Muscle of leg (tissue), 11 donors: ENCODE data around the gene CUBN. TPM values are rescaled to one million over a fixed set of nuclear protein-coding genes. Genes with fewer than 3 reads are reported as not detected.

ENCODE experiments used
- DNase-seq: peaks from one replicate; pipeline ENCODE4 v3.0.0; 2013
- H3K27ac ChIP-seq: one replicate; pipeline ENCODE4 v1.5.1; 2013; ENCODE audit warnings: mild to moderate bottlenecking, low read length, control low read depth
- H3K27me3 ChIP-seq: one replicate; pipeline ENCODE4 v1.6.1; 2013; ENCODE audit warnings: low read length; ENCODE audit not compliant: control insufficient read depth, insufficient read depth
- H3K36me3 ChIP-seq: one replicate; pipeline ENCODE4 v1.6.1; 2013; ENCODE audit warnings: low read length; ENCODE audit not compliant: control insufficient read depth, insufficient read depth
- H3K4me1 ChIP-seq: one replicate; pipeline ENCODE4 v1.6.1; 2013; ENCODE audit warnings: low read length; ENCODE audit not compliant: control insufficient read depth, insufficient read depth
- H3K4me3 ChIP-seq: one replicate; pipeline ENCODE4 v1.5.1; 2013; ENCODE audit warnings: low read length, control low read depth
- H3K9me3 ChIP-seq: replicated peaks from 2 replicates; pipeline ENCODE4 v1.6.1; 2013; ENCODE audit warnings: low read depth, low read length; ENCODE audit not compliant: control insufficient read depth
- whole genome bisulfite sequencing: methylation state at CpG from one replicate; pipeline ENCODE4 v1.1.5; 2013; ENCODE audit warnings: missing lambda C conversion rate; ENCODE audit not compliant: insufficient coverage; 5-methylcytosine and 5-hydroxymethylcytosine counted together
- polyA plus RNA-seq, 8 donors: library from polyadenylated mRNA; unstranded; fragments of 120-200 nt; gene quantifications; one replicate each; pipeline versions ENCODE4 v1.2.1 to v1.2.3, GENCODE V29; 2013; ENCODE audit warnings: inconsistent platforms in 1 of 8, low replicate concordance in 1 of 8; ENCODE audit not compliant: insufficient read length in 8 of 8, insufficient read depth in 1 of 8
- total RNA-seq: library from RNA; stranded (reverse); fragments of 120-200 nt; gene quantifications from one replicate; pipeline ENCODE4 v1.2.4, GENCODE V29; 2013

CUBN gene
- total and polyA plus RNA-seq, 9 donors: 1.4 to 5.0 (median 2.0) TPM

DNA sequence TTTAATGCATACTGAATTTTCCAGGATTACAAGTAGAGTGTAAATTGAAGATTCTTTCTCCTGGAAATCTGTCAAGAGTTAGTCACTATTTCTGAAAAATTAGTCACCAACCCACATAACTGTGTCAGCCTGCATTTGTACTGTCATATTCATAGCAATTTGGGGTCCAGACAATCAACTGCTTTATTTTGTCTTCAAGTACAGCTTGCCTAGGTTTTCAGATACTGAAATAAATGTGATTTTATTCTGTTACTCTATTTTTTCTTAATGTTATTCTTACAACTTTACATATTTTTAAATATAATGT, 55.1 kb downstream of the CUBN start:
- H3K9me3 ChIP-seq: no peaks in the 10 kb centered on the region
- no peak overlapping the region for H3K4me3 ChIP-seq
- DNase-seq: no peak
- H3K36me3 ChIP-seq: no peaks in the 10 kb centered on the region
- no peak overlapping the region for H3K27ac ChIP-seq
- H3K4me1 ChIP-seq: peaks cover 6% of the 10 kb centered on the region
- no peaks in the 10 kb centered on the region for H3K27me3 ChIP-seq

DNA sequence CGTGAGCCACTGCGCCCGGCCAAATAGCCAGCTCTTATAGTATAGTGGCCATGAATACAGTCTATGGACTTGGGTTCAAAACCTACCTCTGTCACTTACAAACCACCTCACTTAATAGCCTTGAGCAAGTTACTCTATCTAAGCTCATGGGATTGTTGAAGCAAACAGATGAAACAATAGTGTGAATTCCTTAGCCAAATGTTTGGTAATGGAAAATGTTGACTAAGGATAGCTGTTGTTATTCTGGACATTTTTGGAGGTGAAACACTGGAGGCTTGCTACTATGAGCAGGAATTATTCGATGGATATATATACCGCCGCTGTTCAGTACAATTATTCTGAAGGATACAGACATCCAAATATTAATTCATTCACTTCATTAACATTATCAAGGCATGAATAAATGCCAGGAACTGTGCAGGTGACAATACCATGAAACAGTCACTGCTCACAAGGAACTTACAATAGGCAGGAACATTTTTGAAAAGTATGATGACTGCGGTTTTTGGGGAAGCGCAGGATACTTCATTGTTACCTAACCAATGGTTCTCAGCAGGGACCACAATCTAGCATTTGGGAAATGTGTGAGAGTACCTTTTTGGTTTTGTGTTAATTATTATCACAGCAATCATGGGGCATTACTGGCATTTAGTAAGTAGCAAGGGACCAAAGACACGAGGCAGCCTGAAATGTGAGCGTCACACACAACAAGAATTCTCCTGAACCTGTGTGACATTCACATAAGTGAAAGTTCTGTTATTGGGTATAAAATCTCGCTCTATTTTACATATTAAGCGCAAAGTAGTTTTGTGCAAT, 55.7 kb downstream of the CUBN start:
- Histone ChIP-seq H3K4me1 (peaks cover 6% of the 10 kb centered on the region), H3K9me3 (no peaks in the 10 kb centered on the region), H3K4me3 (no peak overlapping the region), H3K27me3 (no peaks in the 10 kb centered on the region), H3K36me3 (no peaks in the 10 kb centered on the region), H3K27ac (no peak overlapping the region)
- WGBS: no CpG with 5 or more reads among the region's 12 CpGs
- DNase-seq: peak; percentile 50

DNA sequence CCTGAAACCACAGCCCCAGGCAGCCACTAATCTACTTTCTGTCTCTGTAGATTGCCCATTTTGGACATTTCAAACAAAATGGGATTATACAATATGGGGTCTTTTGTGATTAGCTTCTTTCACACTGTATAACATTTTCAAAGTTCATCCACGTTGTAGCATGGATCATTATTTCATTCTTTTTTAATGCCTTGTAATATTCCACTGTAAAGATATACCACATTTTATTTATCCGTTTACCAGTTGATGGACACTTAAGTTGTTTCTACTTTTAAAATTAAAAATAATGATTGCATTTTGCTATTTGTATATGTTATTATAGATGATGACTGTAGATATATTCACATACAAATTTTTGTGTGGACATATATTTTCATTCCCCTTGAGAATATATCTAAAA, 60.7 kb downstream of the CUBN start:
- no CpG with 5 or more reads among the region's 2 CpGs for WGBS

DNA sequence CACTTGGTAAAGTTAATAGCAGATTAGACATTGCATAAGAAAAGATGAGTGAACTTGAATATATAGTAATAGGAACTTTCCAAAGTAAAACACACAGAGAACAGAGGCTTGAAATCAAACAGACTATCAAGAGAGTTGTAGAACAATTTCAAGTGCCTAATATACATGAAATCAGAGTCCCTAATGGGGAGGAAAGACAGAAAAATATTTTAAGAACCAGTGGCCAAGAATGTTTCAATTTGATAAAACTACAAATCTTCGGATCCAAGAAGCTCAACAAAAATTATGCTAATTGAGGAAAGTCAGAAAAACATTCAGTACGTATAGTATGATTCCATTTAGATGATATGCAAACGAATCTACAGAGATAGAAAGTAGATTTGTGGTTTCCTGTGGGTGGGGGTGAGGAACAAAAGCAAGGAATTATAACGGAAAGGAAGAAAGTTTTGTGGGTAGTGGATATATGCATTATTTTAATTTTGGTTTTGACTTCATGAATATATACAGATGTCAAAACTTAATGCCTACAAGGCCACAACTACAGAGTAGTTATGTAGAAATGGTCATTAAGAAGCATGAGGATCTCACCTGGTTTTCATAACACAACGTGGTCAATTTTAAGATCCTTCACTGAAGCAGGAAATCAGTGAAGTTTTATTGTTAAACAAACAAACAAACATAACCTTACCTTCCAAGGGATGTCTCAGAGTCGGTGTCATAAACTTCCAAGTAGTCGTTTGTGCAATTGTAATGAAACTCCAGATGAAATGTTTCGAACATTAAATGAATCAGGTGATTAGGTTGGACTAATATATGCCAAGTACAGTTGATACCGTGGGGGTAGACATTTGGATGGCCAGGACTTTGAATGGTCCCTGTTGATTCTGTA, 62.0 kb downstream of the CUBN start:
- Histone ChIP-seq H3K36me3 (no peaks in the 10 kb centered on the region), H3K4me3 (no peak overlapping the region), H3K27me3 (no peaks in the 10 kb centered on the region), H3K4me1 (peaks cover 10% of the 10 kb centered on the region), H3K9me3 (no peaks in the 10 kb centered on the region), H3K27ac (no peak overlapping the region)
- 54% methylated on average over 3 of the region's 9 CpGs for WGBS
- DNase-seq: no peak

More for the DNA sequence above, 60.7 kb downstream of the CUBN start:
- Histone ChIP-seq H3K4me3 (no peak overlapping the region), H3K27ac (no peak overlapping the region), H3K9me3 (no peaks in the 10 kb centered on the region), H3K36me3 (no peaks in the 10 kb centered on the region), H3K4me1 (peaks cover 4% of the 10 kb centered on the region), H3K27me3 (no peaks in the 10 kb centered on the region)
- DNase-seq: no peak

DNA sequence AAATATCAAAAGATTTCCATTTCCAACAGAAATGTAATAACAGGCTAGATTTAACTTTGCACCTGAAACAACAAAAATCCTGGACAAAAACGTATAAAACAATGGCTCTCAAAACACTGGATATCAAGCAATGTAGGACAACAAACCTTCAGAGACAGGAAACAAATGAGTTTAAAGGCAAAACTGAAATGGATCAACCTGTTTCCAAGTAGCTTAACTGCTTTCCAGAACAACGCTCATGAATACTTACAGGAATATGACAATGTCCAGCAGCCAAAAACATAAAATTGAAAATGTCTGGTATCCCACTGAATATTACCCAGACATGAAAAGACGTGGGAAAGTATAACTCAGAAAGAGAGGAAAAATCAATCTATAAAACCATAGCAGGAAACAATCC, 62.8 kb downstream of the CUBN start:
- 60% methylated on average over 1 of the region's 3 CpGs for WGBS
- DNase-seq: peak; percentile 72
- no peak overlapping the region for H3K4me3 ChIP-seq
- H3K4me1 ChIP-seq: peaks cover 12% of the 10 kb centered on the region
- no peaks in the 10 kb centered on the region for H3K36me3 ChIP-seq
- no peaks in the 10 kb centered on the region for H3K27me3 ChIP-seq
- H3K27ac ChIP-seq: peak overlapping the region; percentile 29
- H3K9me3 ChIP-seq: no peaks in the 10 kb centered on the region

DNA sequence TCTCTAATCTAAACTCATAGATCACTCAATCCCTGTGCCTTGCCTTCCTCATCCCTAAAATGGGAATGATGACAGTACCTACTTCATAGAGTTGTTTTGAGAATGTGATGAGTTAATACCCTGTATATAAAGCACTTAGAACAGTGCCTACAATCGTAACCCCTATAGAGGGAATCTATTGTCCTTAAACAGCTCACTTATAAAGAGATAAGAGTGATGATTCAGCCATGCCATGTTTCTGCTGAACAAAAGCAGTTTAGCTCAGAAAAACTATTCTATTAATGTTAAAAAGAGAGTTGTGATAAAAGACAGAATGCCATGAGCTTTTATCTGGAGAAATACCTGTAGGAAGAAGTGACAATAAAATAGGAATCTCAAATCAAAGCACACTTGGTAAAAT, 63.6 kb downstream of the CUBN start:
- WGBS: no CpG with 5 or more reads among the region's 1 CpG
- H3K27me3 ChIP-seq: no peaks in the 10 kb centered on the region
- H3K9me3 ChIP-seq: no peaks in the 10 kb centered on the region
- H3K36me3 ChIP-seq: no peaks in the 10 kb centered on the region
- DNase-seq: no peak
- H3K27ac ChIP-seq: no peak overlapping the region
- no peak overlapping the region for H3K4me3 ChIP-seq
- peaks cover 12% of the 10 kb centered on the region for H3K4me1 ChIP-seq

DNA sequence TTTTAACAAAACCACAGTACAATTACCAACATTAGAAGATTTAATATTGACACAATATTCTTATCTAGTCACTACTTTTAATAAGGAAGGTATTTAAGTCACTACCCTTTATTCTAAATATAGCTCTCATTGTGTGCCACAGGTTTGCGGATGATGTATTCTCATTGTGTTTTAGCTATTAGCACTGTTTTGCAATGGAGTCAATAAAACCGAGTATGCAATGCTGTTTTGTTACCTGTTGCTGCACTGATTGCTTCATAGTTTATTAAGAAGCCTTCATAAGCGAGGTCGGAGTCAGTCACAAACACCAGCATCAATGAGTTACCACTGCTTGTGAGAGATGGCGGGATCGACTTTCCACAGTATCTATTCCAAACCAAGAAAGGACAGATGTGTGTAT, 64.3 kb downstream of the CUBN start:
- Histone ChIP-seq H3K27ac (no peak overlapping the region), H3K4me1 (peaks cover 12% of the 10 kb centered on the region), H3K4me3 (no peak overlapping the region), H3K9me3 (no peaks in the 10 kb centered on the region), H3K27me3 (no peaks in the 10 kb centered on the region), H3K36me3 (no peaks in the 10 kb centered on the region)
- no peak for DNase-seq
- no CpG with 5 or more reads among the region's 6 CpGs for WGBS

DNA sequence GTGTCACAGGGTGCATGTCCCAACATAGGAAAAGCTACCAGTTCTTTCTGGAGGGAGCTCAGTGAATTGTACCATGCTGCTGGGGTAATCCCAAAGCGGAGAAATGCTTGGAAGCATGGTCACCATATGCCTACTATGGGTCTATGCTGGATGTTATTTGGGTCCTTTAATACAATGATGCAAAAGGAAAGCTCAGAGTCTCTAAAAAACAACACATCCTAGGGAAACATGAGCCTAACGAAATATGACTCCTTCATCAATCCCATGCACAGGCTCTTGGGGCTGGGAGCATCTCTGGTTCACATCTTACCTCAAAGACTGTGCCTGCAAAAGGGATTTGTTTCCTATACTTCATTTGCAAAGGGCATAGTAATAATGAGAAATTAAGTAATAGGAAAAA, 65.2 kb downstream of the CUBN start:
- H3K4me3 ChIP-seq: no peak overlapping the region
- H3K9me3 ChIP-seq: no peaks in the 10 kb centered on the region
- no peaks in the 10 kb centered on the region for H3K36me3 ChIP-seq
- H3K27me3 ChIP-seq: no peaks in the 10 kb centered on the region
- no peak for DNase-seq
- H3K27ac ChIP-seq: no peak overlapping the region
- no CpG with 5 or more reads among the region's 2 CpGs for WGBS
- peaks cover 12% of the 10 kb centered on the region for H3K4me1 ChIP-seq

DNA sequence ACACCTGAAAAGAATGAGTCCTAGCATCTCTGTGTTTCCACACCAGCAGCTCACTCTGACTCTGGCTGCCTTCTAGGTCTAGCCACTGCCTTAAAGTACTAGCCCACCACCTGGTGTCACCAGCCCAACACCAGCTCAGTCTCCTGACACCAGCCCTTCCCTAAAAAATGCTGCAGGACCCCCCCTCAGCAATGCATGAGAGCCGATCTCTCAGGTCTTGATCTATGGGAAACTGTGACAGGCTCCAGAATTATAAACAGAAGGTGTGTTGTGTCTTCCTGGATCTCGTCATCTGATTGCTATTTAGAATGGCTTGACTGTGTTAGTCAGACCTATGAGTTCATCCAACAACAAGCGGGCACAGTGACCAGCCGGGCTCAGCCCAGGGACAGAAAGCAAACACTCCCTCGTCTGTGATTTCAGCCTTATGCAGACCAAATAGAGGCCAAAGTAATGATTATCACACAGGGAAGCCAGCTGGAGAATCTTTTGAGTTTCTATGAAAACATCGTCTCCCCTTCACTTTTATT, 66.6 kb downstream of the CUBN start:
- peak overlapping the region; percentile 90 for H3K27ac ChIP-seq
- no peaks in the 10 kb centered on the region for H3K27me3 ChIP-seq
- 0% methylated on average over 1 of the region's 6 CpGs for WGBS
- H3K9me3 ChIP-seq: no peaks in the 10 kb centered on the region
- peak; percentile 80 for DNase-seq
- peaks cover 12% of the 10 kb centered on the region for H3K4me1 ChIP-seq
- no peak overlapping the region for H3K4me3 ChIP-seq
- H3K36me3 ChIP-seq: no peaks in the 10 kb centered on the region

DNA sequence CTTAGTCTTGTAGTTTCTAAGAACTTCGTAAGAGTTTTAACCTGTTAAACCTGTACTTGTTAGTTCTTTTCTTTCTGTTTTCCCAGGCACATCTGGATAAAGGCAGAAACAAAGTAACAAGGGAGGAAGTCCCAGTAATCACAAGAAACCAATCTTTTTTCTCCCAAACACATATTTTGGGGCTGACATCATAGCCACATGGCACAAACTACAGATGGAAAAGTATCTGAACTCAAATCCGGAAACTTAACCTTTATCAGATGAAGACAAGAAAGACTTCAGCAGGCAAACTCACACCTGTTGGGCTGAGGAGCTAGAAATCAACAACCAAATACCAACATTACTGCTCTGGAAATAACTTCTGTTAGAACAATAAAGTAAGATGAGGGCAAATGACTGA, 67.1 kb downstream of the CUBN start:
- Histone ChIP-seq H3K9me3 (no peaks in the 10 kb centered on the region), H3K4me3 (no peak overlapping the region), H3K27me3 (no peaks in the 10 kb centered on the region), H3K27ac (peak overlapping the region; percentile 90), H3K36me3 (no peaks in the 10 kb centered on the region), H3K4me1 (peaks cover 12% of the 10 kb centered on the region)
- peak; percentile 90 for DNase-seq
- 0% methylated on average over 1 of the region's 2 CpGs for WGBS
